MM.1S (cell line): Measurements from ENCODE around the gene SOX13.
"Not testable (repeated sequence)": the region's sequence is repeated elsewhere in the genome, so short reads cannot be mapped to it uniquely, and the experiment has no call there.

Source experiments
- DNase-seq: peaks from one replicate; pipeline ENCODE4 v3.0.0-alpha.2; 2015
- H2AFZ ChIP-seq: fragments of 300-600 bp; sonication (generic); 2 replicates; pipeline ENCODE4 v1.6.0; 2016; ENCODE audit warnings: antibody characterized with exemption, low read length
- H3F3A ChIP-seq: fragments of 300-600 bp; sonication (generic); 2 replicates; pipeline ENCODE4 v1.6.1; 2016; ENCODE audit warnings: mild to moderate bottlenecking, antibody characterized with exemption, low read length, moderate library complexity, mixed read lengths; ENCODE audit not compliant: insufficient read depth
- H3K27ac ChIP-seq: fragments of 300-600 bp; sonication (generic); 2 replicates; pipeline ENCODE4 v1.5.1; 2016; ENCODE audit warnings: mild to moderate bottlenecking, low read length
- H3K27me3 ChIP-seq: fragments of 300-600 bp; sonication (generic); replicated peaks from 2 replicates; pipeline ENCODE4 v1.6.0; 2016; ENCODE audit warnings: low read length; ENCODE audit not compliant: insufficient read depth
- H3K36me3 ChIP-seq: fragments of 300-600 bp; sonication (generic); replicated peaks from 2 replicates; pipeline ENCODE4 v1.6.1; 2016; ENCODE audit warnings: mild to moderate bottlenecking, low read length, mixed read lengths; ENCODE audit not compliant: insufficient read depth
- H3K4me1 ChIP-seq: fragments of 300-600 bp; sonication (generic); 2 replicates; pipeline ENCODE4 v1.6.1; 2016; ENCODE audit warnings: low read length, mixed read lengths
- H3K4me2 ChIP-seq: fragments of 300-600 bp; sonication (generic); 2 replicates; pipeline ENCODE4 v1.6.0; 2016; ENCODE audit warnings: low read depth, low read length
- H3K4me3 ChIP-seq: fragments of 300-600 bp; sonication (generic); 2 replicates; pipeline ENCODE4 v1.5.1; 2016; ENCODE audit warnings: low read length, mixed read lengths
- H3K79me2 ChIP-seq: fragments of 300-600 bp; sonication (generic); 2 replicates; pipeline ENCODE4 v1.6.1; 2016; ENCODE audit warnings: mixed run types, low read length, mixed read lengths
- H3K9ac ChIP-seq: fragments of 300-600 bp; sonication (generic); 2 replicates; pipeline ENCODE4 v1.6.1; 2016; ENCODE audit warnings: low read length, mixed read lengths
- H3K9me2 ChIP-seq: fragments of 300-600 bp; sonication (generic); replicated peaks from 2 replicates; pipeline ENCODE4 v1.6.1; 2016; ENCODE audit warnings: mild to moderate bottlenecking, low read length, mixed read lengths; ENCODE audit not compliant: insufficient read depth
- H3K9me3 ChIP-seq: fragments of 300-600 bp; sonication (generic); replicated peaks from 2 replicates; pipeline ENCODE4 v1.6.1; 2016; ENCODE audit warnings: mild to moderate bottlenecking, low read length, mixed read lengths; ENCODE audit not compliant: insufficient read depth
- H4K20me1 ChIP-seq: fragments of 300-600 bp; sonication (generic); 2 replicates; pipeline ENCODE4 v1.6.1; 2016; ENCODE audit warnings: mild to moderate bottlenecking, low read length, moderate library complexity, mixed read lengths; ENCODE audit not compliant: insufficient read depth
- EZH2 ChIP-seq: fragments of 300-600 bp; sonication (generic); optimal IDR thresholded peaks from 2 replicates; pipeline ENCODE3; 2017; ENCODE audit warnings: low read depth, mild to moderate bottlenecking, antibody characterized with exemption, low read length, mixed read lengths
- EZH2phosphoT487 ChIP-seq: fragments of 300-600 bp; sonication (generic); IDR thresholded peaks from 2 replicates; pipeline ENCODE4 v1.6.1; 2018; ENCODE audit warnings: antibody characterized with exemption, low read length
- TF ChIP-seq, protein P1 (sequence below): fragments of 300-600 bp; sonication (generic); IDR thresholded peaks from 2 replicates; pipeline ENCODE4 v1.5.1; 2016; ENCODE audit warnings: antibody characterized with exemption, low read length, mixed read lengths

The SOX13 gene

DNA sequence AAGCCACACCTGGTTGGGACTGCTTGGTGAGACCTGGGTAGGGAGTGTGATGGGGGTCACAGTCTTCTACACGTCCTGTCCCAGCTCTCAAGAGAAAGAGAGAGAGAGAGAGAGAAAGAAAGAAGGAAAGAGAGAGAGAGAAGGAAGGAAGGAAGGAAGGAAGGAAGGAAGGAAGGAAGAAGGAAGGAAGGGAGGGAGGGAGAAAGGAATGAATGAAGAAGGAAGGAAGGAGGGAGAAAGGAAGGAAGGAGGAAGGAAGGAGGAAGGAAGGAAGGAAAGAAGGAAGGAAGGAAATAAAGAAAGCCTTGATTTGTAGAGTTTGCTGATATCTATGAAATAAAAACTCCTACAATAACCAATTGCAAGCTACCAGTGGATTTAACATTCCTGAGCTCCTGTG is 28.5 kb upstream of the SOX13 start:
- Histone ChIP-seq H3K4me2 (no peak overlapping the region), H3K9ac (no peak overlapping the region), H3K79me2 (no peaks in the 10 kb centered on the region), H3K27ac (no peak overlapping the region), H4K20me1 (no peaks in the 10 kb centered on the region), H3F3A (no peaks in the 10 kb centered on the region), H3K27me3 (no peaks in the 10 kb centered on the region), H3K9me3 (no peaks in the 10 kb centered on the region), H3K4me1 (no peaks in the 10 kb centered on the region), H3K9me2 (no peaks in the 10 kb centered on the region), H3K4me3 (no peak overlapping the region), H3K36me3 (no peaks in the 10 kb centered on the region), H2AFZ (no peak overlapping the region)
- DNase-seq: no peak
- TF ChIP-seq EZH2 (no peak), EZH2phosphoT487 (no peak)
- TF ChIP-seq, protein P1, sequence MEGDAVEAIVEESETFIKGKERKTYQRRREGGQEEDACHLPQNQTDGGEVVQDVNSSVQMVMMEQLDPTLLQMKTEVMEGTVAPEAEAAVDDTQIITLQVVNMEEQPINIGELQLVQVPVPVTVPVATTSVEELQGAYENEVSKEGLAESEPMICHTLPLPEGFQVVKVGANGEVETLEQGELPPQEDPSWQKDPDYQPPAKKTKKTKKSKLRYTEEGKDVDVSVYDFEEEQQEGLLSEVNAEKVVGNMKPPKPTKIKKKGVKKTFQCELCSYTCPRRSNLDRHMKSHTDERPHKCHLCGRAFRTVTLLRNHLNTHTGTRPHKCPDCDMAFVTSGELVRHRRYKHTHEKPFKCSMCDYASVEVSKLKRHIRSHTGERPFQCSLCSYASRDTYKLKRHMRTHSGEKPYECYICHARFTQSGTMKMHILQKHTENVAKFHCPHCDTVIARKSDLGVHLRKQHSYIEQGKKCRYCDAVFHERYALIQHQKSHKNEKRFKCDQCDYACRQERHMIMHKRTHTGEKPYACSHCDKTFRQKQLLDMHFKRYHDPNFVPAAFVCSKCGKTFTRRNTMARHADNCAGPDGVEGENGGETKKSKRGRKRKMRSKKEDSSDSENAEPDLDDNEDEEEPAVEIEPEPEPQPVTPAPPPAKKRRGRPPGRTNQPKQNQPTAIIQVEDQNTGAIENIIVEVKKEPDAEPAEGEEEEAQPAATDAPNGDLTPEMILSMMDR: no peak

DNA sequence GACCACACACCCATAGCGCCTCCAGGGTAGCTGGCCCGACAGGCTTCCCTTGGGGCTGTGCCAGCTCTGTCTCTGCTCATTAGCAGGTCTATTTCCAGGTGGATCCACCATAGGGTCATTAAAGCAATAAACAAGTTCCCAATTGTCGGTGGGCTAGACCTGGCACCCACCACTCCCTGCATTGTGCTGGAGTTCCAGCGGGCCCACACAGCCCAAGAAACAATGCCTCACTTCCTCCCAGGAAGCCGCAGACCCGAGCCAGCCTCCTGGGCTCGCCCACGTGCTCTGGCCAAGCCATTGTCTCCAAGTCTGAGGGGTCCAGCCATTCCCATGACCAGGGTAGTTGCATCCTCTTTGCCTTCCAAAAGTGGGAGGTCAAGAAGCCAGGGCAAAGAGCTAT is 27.5 kb upstream of the SOX13 start:
- Histone ChIP-seq H3K9ac (no peak overlapping the region), H3K36me3 (no peaks in the 10 kb centered on the region), H2AFZ (no peak overlapping the region), H3K9me3 (no peaks in the 10 kb centered on the region), H3K27ac (no peak overlapping the region), H3K4me2 (no peak overlapping the region), H3K27me3 (no peaks in the 10 kb centered on the region), H3K4me3 (no peak overlapping the region), H3F3A (no peaks in the 10 kb centered on the region), H3K9me2 (no peaks in the 10 kb centered on the region), H4K20me1 (no peaks in the 10 kb centered on the region), H3K4me1 (no peaks in the 10 kb centered on the region), H3K79me2 (no peaks in the 10 kb centered on the region)
- DNase-seq: no peak
- TF ChIP-seq EZH2phosphoT487 (no peak), EZH2 (no peak)
- TF ChIP-seq, protein P1: no peak

DNA sequence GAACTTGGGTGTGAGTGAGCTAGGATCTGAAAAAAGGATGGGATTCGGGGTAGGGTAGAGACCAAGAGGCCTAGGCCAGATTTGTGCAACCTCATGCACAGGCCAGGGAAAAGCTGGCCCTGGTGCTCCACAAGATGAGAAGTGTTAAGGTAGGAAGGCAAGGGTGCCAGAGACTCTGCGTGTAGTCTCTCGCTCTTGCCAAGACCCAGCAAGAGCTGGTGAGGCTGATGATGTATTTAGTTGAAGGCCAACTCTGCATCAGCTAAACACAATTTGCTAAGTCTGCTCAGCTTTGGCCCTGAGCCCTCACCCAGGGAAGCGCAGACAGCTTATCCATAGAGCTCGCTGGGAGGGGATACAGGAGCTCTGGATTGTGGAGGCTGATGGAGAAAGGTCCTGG is 26.6 kb upstream of the SOX13 start:
- H3K9me2 ChIP-seq: no peaks in the 10 kb centered on the region
- no peak overlapping the region for H3K4me3 ChIP-seq
- DNase-seq: no peak
- H3K27me3 ChIP-seq: no peaks in the 10 kb centered on the region
- no peaks in the 10 kb centered on the region for H3K36me3 ChIP-seq
- H3K9ac ChIP-seq: no peak overlapping the region
- H3K9me3 ChIP-seq: no peaks in the 10 kb centered on the region
- H3K27ac ChIP-seq: no peak overlapping the region
- no peaks in the 10 kb centered on the region for H4K20me1 ChIP-seq
- no peaks in the 10 kb centered on the region for H3K79me2 ChIP-seq
- no peak overlapping the region for H2AFZ ChIP-seq
- no peak overlapping the region for H3K4me2 ChIP-seq
- no peaks in the 10 kb centered on the region for H3K4me1 ChIP-seq
- no peaks in the 10 kb centered on the region for H3F3A ChIP-seq
- TF ChIP-seq EZH2phosphoT487 (no peak), EZH2 (no peak)
- TF ChIP-seq, protein P1: no peak

DNA sequence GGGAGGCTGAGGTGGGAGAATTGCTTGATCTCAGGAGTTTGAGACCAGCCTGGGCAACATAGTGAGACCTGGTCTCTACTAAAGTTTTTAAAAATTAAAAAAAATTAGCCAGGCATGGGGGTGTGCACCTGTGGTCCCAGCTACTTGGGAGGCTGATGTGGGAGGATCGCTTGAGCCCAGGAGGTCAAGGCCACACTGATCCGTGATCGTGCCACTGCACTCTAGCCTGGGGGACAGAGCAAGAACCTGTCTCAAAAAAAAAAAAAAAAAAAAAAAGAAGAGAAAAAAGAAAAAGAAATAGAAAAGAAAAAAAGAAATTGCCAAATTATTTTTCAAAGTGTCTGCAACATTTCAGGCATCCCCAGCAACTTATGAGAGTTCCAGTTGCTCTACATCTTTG is 24.1 kb upstream of the SOX13 start:
- H2AFZ ChIP-seq, H3K9me3 ChIP-seq, H3K27me3 ChIP-seq, H3K4me1 ChIP-seq, H3K4me3 ChIP-seq, H3K27ac ChIP-seq, H3F3A ChIP-seq, H3K36me3 ChIP-seq, H3K4me2 ChIP-seq, H3K9me2 ChIP-seq, H3K79me2 ChIP-seq, H3K9ac ChIP-seq, DNase-seq, H4K20me1 ChIP-seq: not testable (repeated sequence)
